Liver (tissue), 9 donors: ENCODE results near the gene WDR48. TPM values are rescaled to one million over a fixed set of nuclear protein-coding genes. Genes with fewer than 3 reads are reported as not detected.

Source experiments
- DNase-seq: peaks from one replicate; pipeline ENCODE4 v3.0.0-alpha.2; 2017; ENCODE audit warnings: low spot score
- H3K27ac ChIP-seq, 2 donors: one replicate each; pipeline ENCODE4 v1.7.0; 2013; ENCODE audit warnings: inconsistent platforms in 2 of 2, low read length in 2 of 2, control low read depth in 1 of 2, low read depth in 1 of 2, mild to moderate bottlenecking in 1 of 2
- H3K27me3 ChIP-seq, 4 donors: one replicate each; pipeline versions ENCODE4 v1.6.1 to v1.7.0; 2013; ENCODE audit warnings: low read length in 3 of 4, inconsistent platforms in 1 of 4, mild to moderate bottlenecking in 1 of 4, moderate library complexity in 1 of 4; ENCODE audit not compliant: control insufficient read depth in 4 of 4, insufficient read depth in 4 of 4
- H3K36me3 ChIP-seq, 4 donors: one replicate each; pipeline versions ENCODE4 v1.6.1 to v1.7.0; 2013; ENCODE audit warnings: low read length in 3 of 4, mild to moderate bottlenecking in 3 of 4, low read depth in 1 of 4, moderate library complexity in 1 of 4; ENCODE audit not compliant: control insufficient read depth in 4 of 4, insufficient read depth in 3 of 4
- H3K4me1 ChIP-seq, 4 donors: one replicate each; pipeline versions ENCODE4 v1.6.1 to v1.7.0; 2013; ENCODE audit warnings: low read length in 3 of 4, mild to moderate bottlenecking in 3 of 4, moderate library complexity in 1 of 4; ENCODE audit not compliant: control insufficient read depth in 4 of 4, insufficient read depth in 4 of 4
- H3K4me3 ChIP-seq, 3 donors: one replicate each; pipeline versions ENCODE4 v1.6.1 to v1.7.0; 2013; ENCODE audit warnings: low read length in 3 of 3, control low read depth in 1 of 3, low read depth in 1 of 3, mild to moderate bottlenecking in 1 of 3
- H3K9ac ChIP-seq, 2 donors: one replicate each; pipeline ENCODE4 v1.7.0; 2013; ENCODE audit warnings: low read length in 2 of 2, mild to moderate bottlenecking in 2 of 2, moderate library complexity in 2 of 2, control low read depth in 1 of 2, low read depth in 1 of 2
- H3K9me3 ChIP-seq, 4 donors: one replicate each; pipeline versions ENCODE4 v1.6.1 to v1.7.0; 2013; ENCODE audit warnings: low read length in 3 of 4; ENCODE audit not compliant: control insufficient read depth in 4 of 4
- CTCF ChIP-seq: fragments of 150-350 bp; IDR thresholded peaks from 2 replicates; pipeline ENCODE4 v1.5.1; 2017; ENCODE audit warnings: improper control_type of control experiment, low read depth, low read length; ENCODE audit not compliant: missing input control
- EGR1 ChIP-seq, 2 donors: IDR thresholded peaks; 2 replicates each; pipeline ENCODE4 v1.6.1; 2016 to 2018; ENCODE audit warnings: antibody characterized with exemption in 2 of 2, low read depth in 2 of 2
- FOXA1 ChIP-seq: IDR thresholded peaks from 2 replicates; pipeline ENCODE4 v1.6.1; 2016; ENCODE audit warnings: antibody characterized with exemption
- FOXA2 ChIP-seq: IDR thresholded peaks from 2 replicates; pipeline ENCODE4 v1.6.1; 2016; ENCODE audit warnings: antibody characterized with exemption
- HNF4A ChIP-seq, 2 donors: conservative IDR thresholded peaks; 2 replicates each; pipeline ENCODE4 v1.6.1; 2016; ENCODE audit warnings: antibody characterized with exemption in 2 of 2, mild to moderate bottlenecking in 2 of 2
- HNF4G ChIP-seq: IDR thresholded peaks from 2 replicates; pipeline ENCODE4 v1.6.1; 2016; ENCODE audit warnings: antibody characterized with exemption
- MAX ChIP-seq: IDR thresholded peaks from 2 replicates; pipeline ENCODE4 v1.6.1; 2016; ENCODE audit warnings: antibody characterized with exemption
- NR2F2 ChIP-seq: IDR thresholded peaks from 2 replicates; pipeline ENCODE4 v1.6.1; 2016; ENCODE audit warnings: antibody characterized with exemption
- RAD21 ChIP-seq, 2 donors: IDR thresholded peaks; 2 replicates each; pipeline ENCODE4 v1.6.1; 2016; ENCODE audit warnings: antibody characterized with exemption in 2 of 2, mild to moderate bottlenecking in 2 of 2
- RXRA ChIP-seq, 2 donors: IDR thresholded peaks; 2 replicates each; pipeline ENCODE4 v1.6.1; 2017 to 2018; ENCODE audit warnings: antibody characterized with exemption in 2 of 2, mild to moderate bottlenecking in 1 of 2
- SP1 ChIP-seq: IDR thresholded peaks from 2 replicates; pipeline ENCODE4 v1.6.1; 2018; ENCODE audit warnings: antibody characterized with exemption, mild to moderate bottlenecking
- TAF1 ChIP-seq: conservative IDR thresholded peaks from 2 replicates; pipeline ENCODE4 v1.6.1; 2016; ENCODE audit warnings: antibody characterized with exemption, mild to moderate bottlenecking
- YY1 ChIP-seq: IDR thresholded peaks from 2 replicates; pipeline ENCODE4 v1.6.1; 2016; ENCODE audit warnings: antibody characterized with exemption, mild to moderate bottlenecking
- WGBS: extraction: QIAGEN DNeasy Blood & Tissue Kit; methylation state at CpG from one replicate; pipeline ENCODE4 v1.1.7; 2013; 5-methylcytosine and 5-hydroxymethylcytosine counted together
- polyA plus RNA-seq, 2 donors: library from polyadenylated mRNA; stranded (reverse) in 1 of 2; unstranded in 1 of 2; fragments of 200-250 nt in 1 of 2; fragments of >200 nt in 1 of 2; fragmentation: Nextera tagmentation in 1 of 2; extraction: Ambion mirVana in 1 of 2; gene quantifications; one replicate each; pipeline versions ENCODE4 v1.2.1 to v1.2.3, GENCODE V29; 2013 to 2015
- total RNA-seq, 2 donors: library from RNA; depleted of rRNA; stranded (reverse); fragments of >200 nt; gene quantifications; one replicate each; pipeline ENCODE4 v1.2.3, GENCODE V29; 2014
- TF ChIP-seq, protein P1 (sequence below): IDR thresholded peaks from 2 replicates; pipeline ENCODE4 v1.6.1; 2016; ENCODE audit warnings: antibody characterized with exemption
- TF ChIP-seq, protein P2 (sequence below): IDR thresholded peaks from 2 replicates; pipeline ENCODE4 v1.6.1; 2016; ENCODE audit warnings: antibody characterized with exemption
- donor health status: healthy.
- donor health status: healthy.
- donor health status: healthy.
- donor health status: healthy.
- donor health status: healthy.

Gene WDR48
- total and polyA plus RNA-seq, 4 donors, result 8.0 to 24.9 (median 16.5) TPM

DNA sequence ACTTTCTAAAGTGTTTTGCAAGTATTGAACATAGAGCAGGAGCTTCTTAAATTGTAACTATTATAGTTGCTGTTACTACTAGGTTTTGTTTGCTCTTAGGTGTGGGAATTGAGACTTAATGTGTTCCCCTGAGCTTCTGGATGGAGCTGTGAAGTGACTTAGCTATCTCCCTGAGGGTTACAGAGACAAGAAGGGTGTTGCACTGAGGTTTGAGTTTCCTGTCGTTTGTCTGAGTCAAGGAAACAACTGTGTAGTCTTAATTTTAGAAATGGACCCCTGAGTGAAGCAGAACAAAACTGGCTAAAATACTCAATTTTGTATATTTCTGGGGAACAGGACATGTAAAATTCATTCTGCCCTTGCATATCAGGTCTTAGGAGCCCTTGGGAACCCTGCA, 76.1 kb downstream of the WDR48 start:
- Histone ChIP-seq H3K27me3 (no peaks in the 10 kb centered on the region), H3K9me3 (no peaks in the 10 kb centered on the region), H3K4me1 (no peaks in the 10 kb centered on the region), H3K9ac (no peak overlapping the region), H3K4me3 (no peak overlapping the region), H3K27ac (no peak overlapping the region), H3K36me3 (no peaks in the 10 kb centered on the region)
- no peak for TF ChIP-seq CTCF
- no peak for TF ChIP-seq HNF4A (conservative IDR thresholded peaks at IDR 0.05)
- TF ChIP-seq SP1, result no peak
- TF ChIP-seq TAF1, result no peak
- no peak for TF ChIP-seq NR2F2
- no peak for TF ChIP-seq YY1
- TF ChIP-seq FOXA2, result no peak
- TF ChIP-seq, protein P1, sequence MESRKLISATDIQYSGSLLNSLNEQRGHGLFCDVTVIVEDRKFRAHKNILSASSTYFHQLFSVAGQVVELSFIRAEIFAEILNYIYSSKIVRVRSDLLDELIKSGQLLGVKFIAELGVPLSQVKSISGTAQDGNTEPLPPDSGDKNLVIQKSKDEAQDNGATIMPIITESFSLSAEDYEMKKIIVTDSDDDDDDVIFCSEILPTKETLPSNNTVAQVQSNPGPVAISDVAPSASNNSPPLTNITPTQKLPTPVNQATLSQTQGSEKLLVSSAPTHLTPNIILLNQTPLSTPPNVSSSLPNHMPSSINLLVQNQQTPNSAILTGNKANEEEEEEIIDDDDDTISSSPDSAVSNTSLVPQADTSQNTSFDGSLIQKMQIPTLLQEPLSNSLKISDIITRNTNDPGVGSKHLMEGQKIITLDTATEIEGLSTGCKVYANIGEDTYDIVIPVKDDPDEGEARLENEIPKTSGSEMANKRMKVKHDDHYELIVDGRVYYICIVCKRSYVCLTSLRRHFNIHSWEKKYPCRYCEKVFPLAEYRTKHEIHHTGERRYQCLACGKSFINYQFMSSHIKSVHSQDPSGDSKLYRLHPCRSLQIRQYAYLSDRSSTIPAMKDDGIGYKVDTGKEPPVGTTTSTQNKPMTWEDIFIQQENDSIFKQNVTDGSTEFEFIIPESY, result no peak
- TF ChIP-seq FOXA1, result no peak
- TF ChIP-seq RXRA (IDR thresholded peaks at IDR 0.05), result no peak
- TF ChIP-seq MAX, result no peak
- no peak for DNase-seq
- 60% methylated on average over 1 of the region's 1 CpG for WGBS

- Histone ChIP-seq H3K27me3 (no peaks in the 10 kb centered on the region), H3K36me3 (no peaks in the 10 kb centered on the region), H3K4me1 (no peaks in the 10 kb centered on the region), H3K27ac (no peak overlapping the region), H3K4me3 (no peak overlapping the region), H3K9ac (no peak overlapping the region), H3K9me3 (no peaks in the 10 kb centered on the region)
- no peak for DNase-seq
- WGBS, result 98% methylated on average over 7 of the region's 7 CpGs
- TF ChIP-seq EGR1 (IDR thresholded peaks at IDR 0.05; ENCODE audit: low read depth in 2 of 2) (no peak), HNF4A (conservative IDR thresholded peaks at IDR 0.05) (no peak), RXRA (IDR thresholded peaks at IDR 0.05) (no peak), HNF4G (no peak), RAD21 (IDR thresholded peaks at IDR 0.05) (no peak), FOXA2 (no peak), YY1 (no peak)
- TF ChIP-seq, protein P2, sequence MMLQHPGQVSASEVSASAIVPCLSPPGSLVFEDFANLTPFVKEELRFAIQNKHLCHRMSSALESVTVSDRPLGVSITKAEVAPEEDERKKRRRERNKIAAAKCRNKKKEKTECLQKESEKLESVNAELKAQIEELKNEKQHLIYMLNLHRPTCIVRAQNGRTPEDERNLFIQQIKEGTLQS, result no peak
- TF ChIP-seq, protein P1, result no peak
Observed at GRCh38 chr3:39128951-39129350, 77.1 kb downstream of the WDR48 start.
